Right ventricle myocardium superior (tissue), 1 donor: ENCODE measurements around the gene TOP3A. TPM values are rescaled to one million over a fixed set of nuclear protein-coding genes. Genes with fewer than 3 reads are reported as not detected.

Source experiments
- ATAC-seq: fragments of 200-7000 bp; cut with Tn5 transposase; one replicate; pipeline ENCODE4 v1.9.1; 2020; ENCODE audit warnings: mild to moderate bottlenecking; ENCODE audit not compliant: poor library complexity
- DNase-seq: peaks from one replicate; pipeline ENCODE4 v3.0.0-alpha.2; 2020
- intact Hi-C: fragments of 100-400 bp; cut with DNase I; formaldehyde crosslinking; loops from one replicate; pipeline ENCODE4 v1.11.2; 2022
- total RNA-seq: library from RNA; stranded (reverse); fragmentation: NEBNext Ultra II Directional; extraction: Animal tissue kit (Norgen Biotek cat#: 25700); gene quantifications from one replicate; pipeline ENCODE4 v1.2.1, GENCODE V29; 2021
- donor health status: DM: no; HTN: yes; CAD: no; lungs with severe emphysema.

TOP3A gene
- total RNA-seq, 1 donor from 2014 or later: 8.1 TPM

DNA sequence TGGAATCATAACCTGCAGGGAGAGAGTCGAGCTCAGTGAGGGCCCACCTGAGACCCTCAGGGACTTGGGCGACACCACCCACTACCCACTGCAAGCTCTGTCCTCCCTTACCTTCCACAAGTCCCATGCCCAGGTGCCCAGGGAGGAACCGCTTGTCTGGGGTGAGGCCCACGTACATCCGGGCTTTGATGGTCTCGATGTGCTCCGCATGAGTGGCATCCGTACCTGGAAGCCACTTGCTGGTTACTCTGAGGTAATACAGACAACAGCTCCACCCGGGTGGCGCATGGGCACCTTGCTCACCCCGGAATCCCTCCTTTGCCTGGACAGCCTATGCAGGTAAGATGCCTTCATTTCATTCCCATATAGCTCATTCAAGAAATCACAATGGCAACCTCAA, 29.5 kb downstream of the TOP3A start:
- peak; percentile 12 for DNase-seq
- no peak for ATAC-seq
- intact Hi-C loops: no loop called here

DNA sequence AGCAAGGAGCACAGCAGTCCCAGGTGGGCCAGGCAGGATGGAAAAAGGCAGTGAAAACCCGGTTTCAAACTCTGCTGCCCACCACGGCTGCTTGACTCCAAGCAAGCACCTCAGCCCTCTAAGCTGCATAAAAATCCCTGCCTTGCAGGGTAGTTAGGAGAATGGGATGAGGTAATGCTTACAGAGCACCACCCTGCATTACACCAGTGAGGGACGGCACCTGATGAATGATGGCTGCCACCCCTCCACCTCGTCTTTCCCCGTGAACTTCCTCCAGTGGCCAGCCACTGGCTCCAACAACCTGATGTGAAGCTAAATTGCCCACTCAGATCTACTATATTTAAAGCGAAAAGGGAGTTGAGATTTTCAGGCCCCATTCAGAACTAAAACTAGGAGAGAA, 33.0 kb downstream of the TOP3A start:
- DNase-seq (peak; percentile 9), ATAC-seq (no peak)
- intact Hi-C loops: no loop called here

DNA sequence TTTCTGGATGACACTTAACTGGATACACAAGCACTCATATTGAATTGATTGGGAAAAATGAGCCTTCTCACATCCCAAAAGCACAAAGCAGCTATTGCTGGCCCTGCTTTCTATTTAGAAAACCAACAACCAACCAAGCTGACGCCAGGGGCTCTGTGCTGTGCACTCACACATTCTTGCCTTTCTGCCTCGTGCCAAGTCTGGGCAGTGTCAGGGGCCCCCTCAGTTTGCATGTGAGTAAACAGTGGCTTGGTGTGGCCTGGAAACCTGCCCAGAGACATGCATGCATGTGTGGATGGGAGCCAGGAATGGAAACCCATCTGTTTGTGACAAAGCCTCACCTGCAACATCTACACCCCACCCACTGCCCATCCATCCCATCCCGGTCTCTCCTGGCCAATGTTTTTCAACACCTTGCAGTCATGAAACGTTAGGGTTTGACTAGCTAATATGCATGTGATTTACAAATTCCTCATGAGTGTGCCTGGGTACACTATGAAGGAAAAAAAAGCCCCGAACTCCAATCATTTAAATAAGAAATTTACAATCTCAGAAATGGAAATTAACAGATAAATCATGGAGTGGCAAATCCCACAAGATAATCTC, 33.9 kb downstream of the TOP3A start:
- peak; percentile 33 for DNase-seq
- intact Hi-C loops: no loop called here
- no peak for ATAC-seq

DNA sequence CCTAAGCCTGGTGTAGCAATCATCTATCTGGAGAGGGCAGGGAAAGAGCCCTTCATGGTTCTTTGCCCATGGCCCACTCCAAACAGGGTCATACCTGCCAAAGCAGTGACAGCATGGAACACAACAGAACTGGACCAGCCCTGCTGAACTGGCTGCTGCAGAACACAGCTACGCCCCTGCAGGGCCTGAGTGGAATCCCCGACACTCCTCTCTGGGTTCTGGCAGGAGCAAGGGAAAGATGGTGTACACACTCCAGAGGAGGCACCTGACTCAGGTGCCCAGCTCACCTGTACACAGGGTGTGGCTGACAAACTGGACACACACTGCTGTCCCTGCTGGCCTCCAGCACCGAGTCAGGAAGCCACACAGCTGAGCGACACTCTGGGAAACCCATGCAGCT, 34.5 kb downstream of the TOP3A start:
- ATAC-seq (no peak), DNase-seq (peak; percentile 20)
- intact Hi-C loops: no loop called here

DNA sequence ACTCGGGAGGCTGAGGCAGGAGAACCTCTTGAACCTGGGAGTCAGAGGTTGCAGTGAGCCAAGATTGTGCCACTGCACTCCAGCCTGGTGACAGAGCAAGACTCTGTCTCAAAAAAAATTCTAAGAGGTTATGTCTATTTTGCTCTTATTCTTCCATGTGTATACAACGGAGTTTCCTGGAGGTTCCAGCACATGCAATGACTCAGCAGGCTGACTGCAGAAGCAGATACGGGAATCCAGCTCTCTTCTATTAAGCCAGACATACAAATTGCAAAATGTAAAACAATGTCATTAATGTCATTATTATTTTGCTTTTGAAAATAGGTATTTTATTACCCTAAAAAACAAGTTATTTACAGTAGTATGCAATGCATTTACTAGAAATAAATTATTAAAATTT, 35.9 kb downstream of the TOP3A start:
- ATAC-seq (no peak), DNase-seq (no peak)
- intact Hi-C loops: no loop called here

DNA sequence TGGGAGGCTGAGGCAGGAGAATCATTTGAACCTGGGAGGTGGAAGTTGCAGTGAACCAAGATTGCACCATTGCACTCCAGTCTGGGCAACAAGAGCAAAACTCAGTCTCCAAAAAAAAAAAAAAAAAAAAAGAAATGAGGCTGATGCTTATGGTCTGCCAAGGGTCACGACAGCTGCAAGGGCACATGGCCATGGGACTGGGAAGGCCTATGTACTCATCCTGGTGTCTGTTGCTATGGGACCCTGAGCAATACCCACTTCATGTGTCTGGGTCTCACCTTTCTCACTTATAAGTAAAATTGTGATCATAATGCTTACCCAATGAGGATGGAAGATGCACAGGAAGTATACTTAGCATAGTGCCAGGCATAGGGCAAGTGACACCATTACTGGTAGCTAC, 37.7 kb downstream of the TOP3A start:
- ATAC-seq (no peak), DNase-seq (no peak)
- intact Hi-C loops: no loop called here

DNA sequence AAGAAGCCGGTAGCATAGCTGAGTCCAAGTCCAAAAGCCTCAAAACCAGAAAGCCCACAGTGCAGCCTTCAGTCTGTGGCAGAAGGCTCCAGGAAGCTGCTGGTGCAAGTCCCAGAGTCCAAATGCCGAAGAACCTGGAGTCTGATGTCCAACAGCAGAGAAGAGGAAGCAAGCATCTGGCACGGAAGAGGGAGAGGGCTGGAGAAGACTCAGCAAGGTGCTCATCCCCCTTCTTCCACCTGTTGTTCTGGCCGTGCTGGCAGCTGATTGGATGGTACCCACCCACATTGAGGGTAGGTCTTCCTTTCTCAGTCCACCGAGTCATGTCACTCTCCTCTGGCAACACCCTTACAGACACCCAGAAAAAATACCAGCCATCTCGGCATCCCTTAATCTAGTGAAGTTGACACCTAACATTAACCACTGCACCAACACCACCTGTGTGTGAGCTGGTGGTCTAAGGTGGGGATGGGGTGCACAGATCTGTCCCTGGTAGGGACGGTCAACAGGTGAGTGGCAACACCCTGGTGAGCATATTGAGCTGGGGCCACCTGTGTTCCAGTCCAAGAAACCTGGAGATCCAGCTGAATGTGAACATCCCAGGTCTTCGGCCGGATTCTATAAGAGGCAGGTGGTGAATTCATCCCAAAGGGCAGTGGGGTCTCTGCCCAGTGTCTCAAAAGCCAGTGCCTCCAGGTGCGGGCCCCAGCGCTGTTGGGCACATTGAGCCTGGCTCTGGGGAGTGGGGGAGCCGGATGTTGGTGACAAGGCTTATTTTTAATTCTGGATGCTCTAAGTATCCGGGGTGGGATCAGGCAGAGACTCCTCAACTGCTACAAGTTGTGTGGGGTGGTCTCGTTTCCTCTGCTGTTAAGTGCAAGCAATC, 44.5 kb downstream of the TOP3A start:
- intact Hi-C loops: no loop called here
- no peak for DNase-seq
- no peak for ATAC-seq

DNA sequence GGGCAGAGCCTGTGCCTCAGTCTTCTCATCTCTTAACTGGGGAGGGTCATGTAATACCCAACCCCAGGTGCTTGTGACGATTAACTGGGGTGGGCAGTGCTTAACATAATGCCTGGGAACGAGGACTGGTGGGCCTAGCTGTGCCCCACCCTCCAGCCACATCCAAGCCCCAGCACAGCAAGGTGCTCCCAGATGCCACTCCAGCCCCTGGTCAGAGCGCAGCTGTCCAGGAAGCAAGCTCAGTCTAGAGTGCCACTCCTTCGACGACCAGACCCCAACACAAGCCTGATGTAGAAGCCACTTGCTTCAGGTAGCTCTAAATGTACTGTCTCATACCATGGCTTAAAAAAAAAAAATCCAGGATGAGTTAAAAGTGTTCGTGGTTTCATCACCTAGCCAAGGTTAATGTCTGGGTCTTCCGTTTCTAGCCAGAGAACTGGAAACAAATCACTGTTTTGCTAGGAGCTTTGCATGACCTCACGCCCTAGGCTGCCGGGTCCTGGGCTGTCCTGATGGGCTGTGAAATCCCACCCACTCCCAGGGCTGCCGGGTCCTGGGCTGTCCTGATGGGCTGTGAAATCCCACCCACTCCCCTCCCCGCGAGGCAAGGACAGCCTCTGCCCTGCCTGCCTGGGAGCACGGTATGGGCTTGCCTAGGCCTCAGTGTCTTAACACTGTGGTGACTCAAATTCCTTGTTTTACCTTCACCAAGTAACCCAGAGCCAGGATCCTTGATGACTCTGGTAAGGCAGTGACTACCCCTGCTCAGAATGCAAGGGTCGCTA, 46.7 kb downstream of the TOP3A start:
- no peak for DNase-seq
- no peak for ATAC-seq
- intact Hi-C loops: no loop called here

DNA sequence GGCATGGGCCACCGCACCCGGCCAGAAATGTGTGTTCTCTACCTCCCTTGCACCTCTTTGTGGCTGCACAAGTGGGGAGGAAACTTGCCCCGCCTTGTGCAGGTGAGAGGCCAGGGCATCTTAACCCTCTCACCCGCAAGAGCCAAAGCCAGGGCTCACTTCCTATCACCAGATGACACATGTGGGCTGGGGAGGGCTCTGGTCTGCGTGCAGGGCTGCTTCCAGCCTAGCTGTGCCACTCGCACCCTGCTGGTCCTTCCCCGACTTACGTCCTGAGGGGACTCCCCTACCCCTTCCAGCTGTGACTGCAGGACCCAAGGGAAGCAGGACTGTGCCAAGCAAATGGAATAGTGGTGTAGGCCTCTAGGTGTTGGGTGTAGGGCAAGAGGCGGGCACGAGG, 47.4 kb downstream of the TOP3A start:
- no peak for DNase-seq
- no peak for ATAC-seq
- intact Hi-C loops: no loop called here

DNA sequence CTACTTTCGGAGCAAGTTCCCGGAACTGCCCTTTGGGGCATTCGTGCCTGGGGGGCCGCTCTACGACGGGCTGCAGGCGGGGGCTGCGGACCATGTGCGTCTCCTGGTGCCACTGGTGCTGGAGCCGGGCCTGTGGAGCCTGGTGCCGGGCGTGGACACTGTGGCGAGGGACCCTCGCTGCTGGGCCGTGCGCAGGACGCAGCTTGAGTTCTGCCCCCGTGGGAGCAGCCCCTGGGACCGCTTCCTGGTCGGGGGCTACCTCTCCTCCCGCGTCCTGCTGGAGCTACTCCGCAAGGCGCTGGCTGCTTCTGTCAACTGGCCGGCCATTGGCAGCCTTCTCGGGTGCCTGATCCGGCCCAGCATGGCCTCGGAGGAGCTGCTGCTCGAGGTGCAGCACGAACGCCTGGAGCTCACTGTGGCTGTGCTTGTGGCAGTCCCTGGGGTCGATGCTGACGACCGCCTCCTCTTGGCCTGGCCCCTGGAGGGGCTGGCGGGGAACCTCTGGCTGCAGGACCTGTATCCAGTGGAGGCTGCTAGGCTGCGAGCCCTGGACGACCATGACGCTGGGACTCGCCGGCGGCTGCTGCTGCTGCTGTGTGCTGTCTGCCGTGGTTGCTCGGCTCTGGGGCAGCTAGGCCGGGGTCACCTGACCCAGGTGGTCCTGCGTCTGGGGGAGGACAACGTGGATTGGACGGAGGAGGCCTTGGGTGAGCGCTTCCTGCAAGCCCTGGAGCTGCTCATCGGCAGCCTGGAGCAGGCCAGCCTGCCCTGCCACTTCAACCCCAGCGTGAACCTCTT, 50.7 kb downstream of the TOP3A start:
- intact Hi-C loops: no loop called here
- no peak for ATAC-seq
- no peak for DNase-seq

DNA sequence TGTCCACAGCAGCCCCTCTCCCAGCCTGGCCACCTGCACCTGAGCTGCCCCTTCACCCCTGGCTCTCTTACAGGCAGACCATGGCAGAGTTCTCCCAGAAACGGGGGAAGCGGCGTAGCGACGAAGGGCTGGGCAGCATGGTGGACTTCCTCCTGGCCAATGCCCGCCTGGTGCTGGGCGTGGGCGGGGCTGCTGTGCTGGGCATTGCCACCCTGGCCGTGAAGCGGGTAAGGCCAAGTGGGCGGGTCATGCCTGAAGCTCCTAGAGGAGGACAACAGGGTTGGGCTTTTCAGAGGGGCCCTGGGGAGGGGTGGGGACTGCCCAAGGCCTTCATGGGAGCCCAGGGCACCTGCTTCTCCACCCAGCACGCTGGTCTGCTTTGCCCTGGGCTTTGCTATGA, 52.2 kb downstream of the TOP3A start:
- intact Hi-C loops: no loop called here
- DNase-seq (peak; percentile 72), ATAC-seq (no peak)

DNA sequence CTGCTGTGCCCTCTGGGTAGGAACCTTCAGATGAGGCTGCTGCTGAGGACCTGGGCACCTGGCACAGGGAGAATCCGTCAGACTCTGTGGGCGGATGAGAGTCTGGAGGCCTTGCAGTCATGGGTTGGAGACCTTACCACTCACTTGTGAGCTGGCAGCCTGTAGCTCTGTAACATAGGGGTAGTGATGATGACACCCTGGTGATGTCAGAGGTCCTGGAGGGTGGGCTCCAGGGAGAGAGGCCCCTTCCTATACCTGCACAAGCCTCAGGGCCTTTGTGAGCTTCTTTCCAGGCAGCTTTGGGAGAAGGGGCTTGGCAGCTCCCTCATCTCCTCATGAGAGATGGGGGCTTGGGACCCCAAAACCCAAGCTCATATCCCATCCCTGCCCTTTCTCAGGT, 52.7 kb downstream of the TOP3A start:
- DNase-seq (peak; percentile 11), ATAC-seq (no peak)
- intact Hi-C loops: no loop called here

DNA sequence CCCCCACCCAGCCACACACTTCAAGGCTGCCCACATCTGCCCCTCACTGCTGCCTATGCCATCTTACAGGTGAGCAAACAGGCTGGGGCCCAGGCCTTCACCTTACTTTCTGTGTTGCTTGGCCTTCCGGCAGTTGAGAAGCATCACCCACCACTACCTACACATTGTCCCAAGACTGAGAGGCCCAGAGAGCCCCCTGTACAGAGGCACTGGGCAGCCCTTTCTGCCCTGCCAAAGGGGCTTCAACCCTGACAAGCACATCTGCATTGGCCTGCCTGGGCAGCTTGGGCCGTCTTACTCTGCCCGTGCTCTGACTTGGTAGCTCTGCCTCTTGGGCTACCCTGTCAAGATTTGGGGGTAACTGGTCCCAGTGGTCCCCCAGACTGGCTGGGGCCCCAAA, 53.1 kb downstream of the TOP3A start:
- intact Hi-C loops: no loop called here
- no peak for DNase-seq
- ATAC-seq: no peak

DNA sequence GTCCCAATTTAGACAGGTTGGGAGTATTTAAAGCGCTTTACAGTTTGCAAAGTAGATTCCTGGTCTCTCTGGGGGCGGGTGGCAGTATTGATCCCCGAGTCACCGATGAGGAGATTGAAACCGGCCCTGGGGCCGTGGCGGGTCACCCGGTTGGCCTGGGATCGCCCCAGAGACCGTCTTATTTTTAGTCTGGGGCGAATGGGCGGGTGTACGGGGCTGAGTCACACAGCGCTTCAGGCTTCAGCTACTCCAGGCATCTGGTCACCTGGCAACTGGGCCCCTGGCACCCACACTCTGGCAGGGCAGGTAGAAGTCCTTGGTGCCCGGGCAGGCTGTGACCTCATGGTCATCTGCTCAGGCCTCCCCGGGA, 53.7 kb downstream of the TOP3A start:
- DNase-seq (peak; percentile 90), ATAC-seq (peak; percentile 69)
- intact Hi-C loops: no loop called here

DNA sequence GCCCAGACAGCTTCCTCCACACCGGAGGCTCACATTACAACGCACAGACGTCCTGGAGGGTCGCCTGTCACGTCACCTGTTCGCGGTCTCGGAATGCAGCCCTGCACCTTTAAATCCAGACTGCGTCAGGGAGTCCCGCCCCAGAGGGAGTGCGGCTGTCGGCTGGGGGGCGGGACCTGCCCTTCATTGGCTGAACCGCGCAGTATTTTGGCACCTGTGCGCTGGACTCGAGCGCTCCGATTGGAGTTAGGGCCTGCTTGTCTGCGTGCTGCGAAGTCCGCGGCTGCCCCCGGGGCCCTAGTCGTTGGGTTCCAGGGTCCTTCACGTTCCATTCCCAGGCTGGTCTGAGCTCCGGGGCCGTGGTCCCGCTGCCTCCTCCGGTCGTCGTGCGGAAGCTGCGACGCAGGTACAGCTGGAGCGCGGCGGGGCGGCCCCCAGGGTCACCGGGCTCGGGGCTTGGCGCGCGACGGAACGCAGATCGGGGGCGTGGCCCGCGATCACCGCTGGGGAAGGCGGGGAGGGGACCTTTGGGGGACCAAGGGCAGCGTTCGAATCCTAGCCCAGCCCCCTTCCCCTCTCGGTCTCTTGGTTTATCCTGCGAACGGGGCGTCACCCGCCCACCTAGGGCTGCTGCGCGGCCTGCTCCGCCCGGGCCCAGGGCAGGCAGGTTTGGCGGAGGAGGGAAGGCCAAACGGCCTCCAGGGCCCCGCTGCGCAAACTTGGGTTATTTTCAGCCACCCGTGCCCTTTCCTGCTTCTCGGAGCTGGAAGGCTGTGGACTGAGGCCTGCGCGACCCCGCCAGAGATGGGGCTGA, 54.3 kb downstream of the TOP3A start, which contains the start of gene MIEF2:
TSS of gene MIEF2 (plus strand) at position 331 of the 814 bp plus-strand sequence. CDS start 2,059 bp downstream, outside the sequence.
- ATAC-seq (peak; percentile 88), DNase-seq (peak; percentile 98)
- intact Hi-C loops: no loop called here

DNA sequence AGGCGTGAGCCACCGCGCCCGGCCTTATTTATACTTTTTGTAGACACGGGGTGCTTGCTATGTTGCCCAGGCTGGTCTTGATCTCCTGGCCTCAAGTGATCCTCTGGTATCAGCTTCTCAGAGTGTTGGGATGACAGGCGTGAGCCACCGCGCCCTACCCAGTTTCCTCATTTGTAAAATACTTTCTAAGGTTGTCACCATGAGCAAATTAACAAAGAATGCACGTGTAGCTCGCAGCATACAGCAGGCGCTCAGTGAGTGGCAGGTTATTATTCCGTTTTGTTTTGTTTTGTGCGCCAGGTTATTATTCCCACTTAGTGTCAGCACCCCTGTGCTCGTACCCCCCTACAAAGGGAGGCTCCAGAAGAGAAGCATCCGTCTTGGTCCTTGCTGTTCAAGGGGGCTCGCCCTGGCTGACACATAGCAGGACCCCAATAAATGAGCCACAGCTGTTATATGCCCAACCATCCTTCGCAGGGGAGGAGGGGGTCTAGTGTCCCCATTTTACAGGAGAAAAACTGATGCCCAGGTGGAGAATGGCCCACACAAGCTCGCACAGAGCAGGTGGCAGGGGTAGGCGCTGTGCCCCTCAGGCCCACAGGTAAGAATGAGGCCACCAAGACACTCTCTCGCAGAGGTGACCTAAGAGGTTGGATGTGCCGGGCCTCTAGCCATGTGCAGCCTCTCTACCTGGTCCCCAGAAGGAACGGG, 55.0 kb downstream of the TOP3A start:
- DNase-seq: no peak
- intact Hi-C loops: no loop called here
- ATAC-seq: no peak

DNA sequence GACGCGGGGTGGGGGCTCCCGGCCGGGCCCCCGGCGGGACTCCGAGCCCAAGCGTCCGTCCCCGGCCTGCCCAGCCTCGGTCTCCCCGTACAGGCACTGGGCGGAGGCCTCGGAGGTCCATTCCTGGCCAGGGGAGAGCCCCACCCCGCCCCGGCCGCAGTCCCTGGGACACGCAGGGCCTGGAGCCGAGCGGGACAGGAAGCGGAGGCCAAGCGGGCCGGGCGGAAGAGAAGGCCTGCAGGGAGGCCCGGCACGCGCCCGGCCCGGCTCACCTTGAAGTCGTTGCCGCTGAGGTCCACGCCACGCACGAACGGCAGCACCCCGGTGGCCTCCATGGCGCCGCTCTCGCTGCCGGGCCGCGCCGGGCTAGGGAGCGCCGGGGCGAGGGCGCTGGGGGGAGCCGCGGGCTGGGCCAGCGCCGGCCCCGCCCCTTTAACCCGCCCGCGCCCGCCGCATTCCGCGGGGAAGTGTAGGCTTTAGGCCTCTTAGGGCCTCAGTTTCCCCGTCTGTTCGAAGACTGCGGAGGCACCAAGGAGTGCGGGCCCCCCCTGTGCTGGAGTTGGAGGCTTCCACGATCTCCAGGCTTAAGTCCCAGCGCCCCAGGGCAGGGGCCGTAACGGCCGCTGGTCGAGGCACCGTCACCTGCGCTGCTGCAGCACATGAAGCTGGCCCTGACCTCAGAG, 56.3 kb downstream of the TOP3A start, which contains the start of gene FLII:
TSS of gene FLII (minus strand) at position 383 of the 683 bp plus-strand sequence. CDS start at position 335, 48 bp downstream.
- intact Hi-C loops: no loop called here
- DNase-seq: peak; percentile 71
- peak; percentile 70 for ATAC-seq
